ENCODE data around the gene MGMT.

The MGMT gene

GRCh38 chr10:129494176-129494575, 27.1 kb downstream of the MGMT start:
- in situ Hi-C loops (cut with MboI; ENCODE audit: low sequenced_read_pairs) = no loop called here

GRCh38 chr10:129494740-129495139, 27.7 kb downstream of the MGMT start:
- in situ Hi-C loops (cut with MboI; ENCODE audit: low sequenced_read_pairs) = no loop called here

- in situ Hi-C loops (cut with MboI; ENCODE audit: low sequenced_read_pairs) = no loop called here
These were observed 28.2 kb downstream of the MGMT start for GRCh38 chr10:129495256-129495655.

GRCh38 chr10:129495698-129496097, 28.7 kb downstream of the MGMT start:
- in situ Hi-C loops (cut with MboI; ENCODE audit: low sequenced_read_pairs) = no loop called here

- in situ Hi-C loops (cut with MboI; ENCODE audit: low sequenced_read_pairs) = no loop called here
These were observed 30.0 kb downstream of the MGMT start for GRCh38 chr10:129497013-129497412.

GRCh38 chr10:129498680-129499079, 31.6 kb downstream of the MGMT start:
- in situ Hi-C loops (cut with MboI; ENCODE audit: low sequenced_read_pairs) = no loop called here

- in situ Hi-C loops (cut with MboI; ENCODE audit: low sequenced_read_pairs) = no loop called here
These were observed 33.7 kb downstream of the MGMT start for GRCh38 chr10:129500617-129501339.

- in situ Hi-C loops (cut with MboI; ENCODE audit: low sequenced_read_pairs) = no loop called here
These were observed 34.8 kb downstream of the MGMT start for GRCh38 chr10:129501652-129502436.

GRCh38 chr10:129502448-129502847, 35.4 kb downstream of the MGMT start:
- in situ Hi-C loops (cut with MboI; ENCODE audit: low sequenced_read_pairs) = no loop called here

GRCh38 chr10:129505500-129506075, 38.5 kb downstream of the MGMT start:
- in situ Hi-C loops (cut with MboI; ENCODE audit: low sequenced_read_pairs) = no loop called here

- in situ Hi-C loops (cut with MboI; ENCODE audit: low sequenced_read_pairs) = no loop called here
These were observed 39.2 kb downstream of the MGMT start for GRCh38 chr10:129506101-129506797.

- in situ Hi-C loops (cut with MboI; ENCODE audit: low sequenced_read_pairs) = no loop called here
These were observed 40.3 kb downstream of the MGMT start for GRCh38 chr10:129507216-129507889.

- in situ Hi-C loops (cut with MboI; ENCODE audit: low sequenced_read_pairs) = no loop called here
These were observed 42.1 kb downstream of the MGMT start for GRCh38 chr10:129509155-129509554.

- in situ Hi-C loops (cut with MboI; ENCODE audit: low sequenced_read_pairs) = no loop called here
These were observed 42.8 kb downstream of the MGMT start for GRCh38 chr10:129509835-129510234.

GRCh38 chr10:129511086-129511485, 44.0 kb downstream of the MGMT start:
- in situ Hi-C loops (cut with MboI; ENCODE audit: low sequenced_read_pairs) = no loop called here

- in situ Hi-C loops (cut with MboI; ENCODE audit: low sequenced_read_pairs) = no loop called here
These were observed 44.7 kb downstream of the MGMT start for GRCh38 chr10:129511758-129512157.

- in situ Hi-C loops (cut with MboI; ENCODE audit: low sequenced_read_pairs) = no loop called here
These were observed 46.3 kb downstream of the MGMT start for GRCh38 chr10:129513312-129513711.

- in situ Hi-C loops (cut with MboI; ENCODE audit: low sequenced_read_pairs) = no loop called here
These were observed 47.8 kb downstream of the MGMT start for GRCh38 chr10:129514568-129515451.

- in situ Hi-C loops (cut with MboI; ENCODE audit: low sequenced_read_pairs) = no loop called here
These were observed 50.0 kb downstream of the MGMT start for GRCh38 chr10:129516846-129517679.
